Measurements from ENCODE around the gene MYBPHL. TPM values are rescaled to one million over a fixed set of nuclear protein-coding genes. Genes with fewer than 3 reads are reported as not detected.

The MYBPHL gene
- polyA plus RNA-seq, 1 of the 3 experiments (the other 2 are of a cell fraction) = 0.07 TPM

DNA sequence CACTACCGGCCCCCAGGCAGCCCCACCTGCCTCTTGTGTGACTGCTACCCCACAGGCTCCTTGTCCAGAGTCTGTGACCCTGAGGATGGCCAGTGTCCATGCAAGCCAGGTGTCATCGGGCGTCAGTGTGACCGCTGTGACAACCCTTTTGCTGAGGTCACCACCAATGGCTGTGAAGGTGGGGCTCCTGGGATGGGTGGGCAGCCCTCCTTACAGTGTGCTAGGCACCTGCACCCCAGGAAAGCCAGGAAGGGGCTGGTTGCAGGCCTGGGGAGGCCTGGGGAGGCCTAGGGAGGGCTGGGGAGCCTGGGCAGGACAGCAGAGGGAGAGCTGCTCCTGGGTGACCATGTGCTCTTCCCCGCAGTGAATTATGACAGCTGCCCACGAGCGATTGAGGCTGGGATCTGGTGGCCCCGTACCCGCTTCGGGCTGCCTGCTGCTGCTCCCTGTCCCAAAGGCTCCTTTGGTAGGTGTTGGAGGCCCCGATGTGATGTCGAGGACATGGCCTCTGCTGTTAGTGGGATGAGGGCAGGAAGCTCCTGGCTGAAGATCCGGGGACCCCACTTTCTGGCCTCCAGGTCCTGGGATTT is 41.0 kb downstream of the MYBPHL start:
- Histone ChIP-seq H3K9me3 (no peaks in the 10 kb centered on the region), H3K4me1 (ENCODE audit: control insufficient read depth in 1 of 2, insufficient read depth in 2 of 2, low read depth in 1 of 2, low read length in 1 of 2) (peaks cover 0 to 9% of the 10 kb centered on the region in 2 experiments; a peak in 1 of 4 replicates), H4K20me1 (ENCODE audit: insufficient read depth) (no peaks in the 10 kb centered on the region), H3K27me3 (ENCODE audit: insufficient read depth) (no peaks in the 10 kb centered on the region), H3K9me2 (no peaks in the 10 kb centered on the region), H3F3A (replicated peaks; ENCODE audit: insufficient read depth) (no peaks in the 10 kb centered on the region), H2AFZ (ENCODE audit: low read depth) (no peak overlapping the region), H3K27ac (ENCODE audit: low read depth in 2 of 2, low read length in 1 of 2) (no peak overlapping the region), H3K79me2 (ENCODE audit: insufficient read depth) (no peaks in the 10 kb centered on the region), H3K4me2 (no peak overlapping the region), H3K36me3 (replicated peaks in 1 of 2; ENCODE audit: control insufficient read depth in 1 of 2, insufficient read depth in 2 of 2, low read length in 1 of 2) (no peaks in the 10 kb centered on the region), H3K4me3 (ENCODE audit: low read depth in 2 of 2, low read length in 1 of 2) (no peak overlapping the region), H3K9ac (no peak overlapping the region)
- CTCF ChIA-PET = interaction anchor here (1.0 to 4.9 kb wide), 3 partner anchors 12 to 133 kb away, joined by 3 to 33 read pairs (median 32); partner anchors contain the start of gene SORT1
- TF ChIP-seq YY1 (IDR thresholded peaks at IDR 0.05; ENCODE audit: low read depth) (no peak), RFX5 (IDR thresholded peaks at IDR 0.05; ENCODE audit: low read length) (no peak), NRF1 (IDR thresholded peaks at IDR 0.05; ENCODE audit: low read depth, low read length) (no peak), RCOR1 (IDR thresholded peaks at IDR 0.05; ENCODE audit: low read length) (no peak), NFIC (IDR thresholded peaks at IDR 0.05; ENCODE audit: borderline replicate concordance) (no peak), RAD21 (IDR thresholded peaks at IDR 0.05; ENCODE audit: low read length) (no peak), FOSL2 (IDR thresholded peaks at IDR 0.05; ENCODE audit: borderline replicate concordance, low read depth) (no peak), TAF1 (IDR thresholded peaks at IDR 0.05; ENCODE audit: borderline replicate concordance, low read depth, low read length) (no peak), FOXJ3 (CRISPR knock-in tag; IDR thresholded peaks at IDR 0.05) (no peak), ELF1 (IDR thresholded peaks at IDR 0.05) (no peak)
- TF ChIP-seq, protein P1, sequence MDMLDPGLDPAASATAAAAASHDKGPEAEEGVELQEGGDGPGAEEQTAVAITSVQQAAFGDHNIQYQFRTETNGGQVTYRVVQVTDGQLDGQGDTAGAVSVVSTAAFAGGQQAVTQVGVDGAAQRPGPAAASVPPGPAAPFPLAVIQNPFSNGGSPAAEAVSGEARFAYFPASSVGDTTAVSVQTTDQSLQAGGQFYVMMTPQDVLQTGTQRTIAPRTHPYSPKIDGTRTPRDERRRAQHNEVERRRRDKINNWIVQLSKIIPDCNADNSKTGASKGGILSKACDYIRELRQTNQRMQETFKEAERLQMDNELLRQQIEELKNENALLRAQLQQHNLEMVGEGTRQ (IDR thresholded peaks at IDR 0.05; ENCODE audit: borderline replicate concordance, low read depth, low read length) = no peak
- TF ChIP-seq, protein P2, sequence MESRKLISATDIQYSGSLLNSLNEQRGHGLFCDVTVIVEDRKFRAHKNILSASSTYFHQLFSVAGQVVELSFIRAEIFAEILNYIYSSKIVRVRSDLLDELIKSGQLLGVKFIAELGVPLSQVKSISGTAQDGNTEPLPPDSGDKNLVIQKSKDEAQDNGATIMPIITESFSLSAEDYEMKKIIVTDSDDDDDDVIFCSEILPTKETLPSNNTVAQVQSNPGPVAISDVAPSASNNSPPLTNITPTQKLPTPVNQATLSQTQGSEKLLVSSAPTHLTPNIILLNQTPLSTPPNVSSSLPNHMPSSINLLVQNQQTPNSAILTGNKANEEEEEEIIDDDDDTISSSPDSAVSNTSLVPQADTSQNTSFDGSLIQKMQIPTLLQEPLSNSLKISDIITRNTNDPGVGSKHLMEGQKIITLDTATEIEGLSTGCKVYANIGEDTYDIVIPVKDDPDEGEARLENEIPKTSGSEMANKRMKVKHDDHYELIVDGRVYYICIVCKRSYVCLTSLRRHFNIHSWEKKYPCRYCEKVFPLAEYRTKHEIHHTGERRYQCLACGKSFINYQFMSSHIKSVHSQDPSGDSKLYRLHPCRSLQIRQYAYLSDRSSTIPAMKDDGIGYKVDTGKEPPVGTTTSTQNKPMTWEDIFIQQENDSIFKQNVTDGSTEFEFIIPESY (IDR thresholded peaks at IDR 0.05; ENCODE audit: borderline replicate concordance, low read depth) = no peak
- TF ChIP-seq, protein P3, sequence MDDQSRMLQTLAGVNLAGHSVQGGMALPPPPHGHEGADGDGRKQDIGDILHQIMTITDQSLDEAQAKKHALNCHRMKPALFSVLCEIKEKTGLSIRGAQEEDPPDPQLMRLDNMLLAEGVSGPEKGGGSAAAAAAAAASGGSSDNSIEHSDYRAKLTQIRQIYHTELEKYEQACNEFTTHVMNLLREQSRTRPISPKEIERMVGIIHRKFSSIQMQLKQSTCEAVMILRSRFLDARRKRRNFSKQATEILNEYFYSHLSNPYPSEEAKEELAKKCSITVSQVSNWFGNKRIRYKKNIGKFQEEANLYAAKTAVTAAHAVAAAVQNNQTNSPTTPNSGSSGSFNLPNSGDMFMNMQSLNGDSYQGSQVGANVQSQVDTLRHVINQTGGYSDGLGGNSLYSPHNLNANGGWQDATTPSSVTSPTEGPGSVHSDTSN (IDR thresholded peaks at IDR 0.05) = no peak
- POLR2A ChIA-PET = no interaction called here
- 96% methylated on average over 4 of the region's 13 CpGs for WGBS (ENCODE audit: low lambda C conversion rate)
- no peak for DNase-seq

DNA sequence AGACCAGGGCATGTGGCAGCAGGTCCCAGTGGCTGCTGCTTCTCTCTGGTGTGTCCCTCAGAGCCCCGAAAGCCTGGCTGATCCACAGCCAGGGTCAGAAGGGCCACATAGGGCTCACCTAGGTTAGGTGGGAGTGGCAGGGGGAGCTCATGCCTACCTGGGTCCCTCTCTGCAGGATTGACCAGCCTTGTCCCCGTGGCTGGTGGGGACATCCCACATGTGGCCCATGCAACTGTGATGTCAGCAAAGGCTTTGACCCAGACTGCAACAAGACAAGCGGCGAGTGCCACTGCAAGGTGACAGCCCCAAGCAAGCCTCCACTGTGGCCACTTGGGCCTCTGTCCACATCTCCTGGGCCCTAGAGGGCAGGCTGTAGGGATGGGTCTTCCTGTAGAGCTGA is 41.8 kb downstream of the MYBPHL start:
- TF ChIP-seq FOXJ3 (CRISPR knock-in tag; IDR thresholded peaks at IDR 0.05) (no peak), SIN3A (IDR thresholded peaks at IDR 0.05; ENCODE audit: borderline replicate concordance, low read depth, low read length) (no peak), RFX5 (IDR thresholded peaks at IDR 0.05; ENCODE audit: low read length) (no peak), MXI1 (IDR thresholded peaks at IDR 0.05; ENCODE audit: low read depth, low read length) (no peak), ELF1 (IDR thresholded peaks at IDR 0.05) (no peak), MEF2A (IDR thresholded peaks at IDR 0.05; ENCODE audit: borderline replicate concordance, low read depth) (no peak), TCF12 (IDR thresholded peaks at IDR 0.05) (no peak), CHD2 (IDR thresholded peaks at IDR 0.05; ENCODE audit: low read length, partially characterized antibody) (no peak), TAF1 (IDR thresholded peaks at IDR 0.05; ENCODE audit: borderline replicate concordance, low read depth, low read length) (no peak)
- H3K4me2 ChIP-seq = no peak overlapping the region
- no peaks in the 10 kb centered on the region for H3K36me3 ChIP-seq (replicated peaks in 1 of 2; ENCODE audit: control insufficient read depth in 1 of 2, insufficient read depth in 2 of 2, low read length in 1 of 2)
- CTCF ChIA-PET = interaction anchor here (0.7 to 4.9 kb wide), 13 partner anchors 13 to 265 kb away, joined by 3 to 61 read pairs (median 8); partner anchors contain the start of gene SORT1
- no peaks in the 10 kb centered on the region for H3K27me3 ChIP-seq (ENCODE audit: insufficient read depth)
- no peak overlapping the region for H2AFZ ChIP-seq (ENCODE audit: low read depth)
- no peak for DNase-seq
- no peaks in the 10 kb centered on the region for H4K20me1 ChIP-seq (ENCODE audit: insufficient read depth)
- H3K9me2 ChIP-seq = no peaks in the 10 kb centered on the region
- no peaks in the 10 kb centered on the region for H3K79me2 ChIP-seq (ENCODE audit: insufficient read depth)
- H3K4me1 ChIP-seq (ENCODE audit: control insufficient read depth in 1 of 2, insufficient read depth in 2 of 2, low read depth in 1 of 2, low read length in 1 of 2) = peaks cover 0 to 13% of the 10 kb centered on the region in 2 experiments; a peak in 2 of 4 replicates
- H3K27ac ChIP-seq (ENCODE audit: low read depth in 2 of 2, low read length in 1 of 2) = no peak overlapping the region
- POLR2A ChIA-PET = no interaction called here
- no peaks in the 10 kb centered on the region for H3F3A ChIP-seq (replicated peaks; ENCODE audit: insufficient read depth)
- no peaks in the 10 kb centered on the region for H3K9me3 ChIP-seq
- no peak overlapping the region for H3K9ac ChIP-seq
- H3K4me3 ChIP-seq (ENCODE audit: low read depth in 2 of 2, low read length in 1 of 2) = no peak overlapping the region
- WGBS (ENCODE audit: low lambda C conversion rate) = 75% methylated on average over 2 of the region's 4 CpGs
